CD4-positive, CD25-positive, alpha-beta regulatory T cell (primary cell): ENCODE measurements around the gene CRISPLD2. TPM values are rescaled to one million over a fixed set of nuclear protein-coding genes. Genes with fewer than 3 reads are reported as not detected.

Experiments
- ATAC-seq, 2 donors: fragments of 150-1000 bp; cut with Tn5 transposase; one replicate each; pipeline ENCODE4 v1.10.0; 2021; ENCODE audit warnings: low read depth in 2 of 2, moderate number of reproducible peaks in 2 of 2, moderate library complexity in 1 of 2
- DNase-seq, 3 donors: peaks; one replicate each; pipeline versions ENCODE4 v3.0.0 to v3.0.0-alpha.2; 2012 to 2022; ENCODE audit warnings: mixed read lengths in 1 of 3
- H3K27ac ChIP-seq: one replicate; pipeline ENCODE4 v1.7.0; 2013; ENCODE audit warnings: mild to moderate bottlenecking, low read length; ENCODE audit not compliant: insufficient read depth, poor library complexity, severe bottlenecking
- H3K27me3 ChIP-seq: one replicate; pipeline ENCODE4 v1.7.0; 2013; ENCODE audit warnings: low read length; ENCODE audit not compliant: control insufficient read depth, insufficient read depth
- H3K36me3 ChIP-seq: one replicate; pipeline ENCODE4 v1.7.0; 2013; ENCODE audit warnings: mild to moderate bottlenecking, low read length, moderate library complexity; ENCODE audit not compliant: control insufficient read depth, insufficient read depth
- H3K4me1 ChIP-seq: 2 replicates; pipeline ENCODE4 v1.7.0; 2013; ENCODE audit warnings: mild to moderate bottlenecking, low read length; ENCODE audit not compliant: insufficient read depth, control insufficient read depth, poor library complexity, severe bottlenecking
- H3K4me3 ChIP-seq: one replicate; pipeline ENCODE4 v1.7.0; 2013; ENCODE audit warnings: low read depth, mild to moderate bottlenecking, low read length, moderate library complexity
- H3K9me3 ChIP-seq, 2 experiments: 1 replicate in 1 of 2; 2 replicates in 1 of 2; pipeline ENCODE4 v1.7.0; 2013; ENCODE audit warnings: low read length in 2 of 2, mild to moderate bottlenecking in 1 of 2, moderate library complexity in 1 of 2; ENCODE audit not compliant: control insufficient read depth in 2 of 2
- H3K27ac Mint-ChIP-seq, 3 donors: one replicate each; pipeline ENCODE4 v1.8.0; 2020 to 2022; ENCODE audit warnings: mild to moderate bottlenecking in 3 of 3, mixed read lengths in 3 of 3, moderate library complexity in 2 of 3
- H3K27me3 Mint-ChIP-seq: one replicate; pipeline ENCODE4 v1.8.0; 2022; ENCODE audit warnings: mild to moderate bottlenecking, mixed read lengths
- H3K36me3 Mint-ChIP-seq: one replicate; pipeline ENCODE4 v1.8.0; 2020; ENCODE audit warnings: mixed read lengths
- H3K4me1 Mint-ChIP-seq, 4 donors: one replicate each; pipeline ENCODE4 v1.8.0; 2020 to 2022; ENCODE audit warnings: mixed read lengths in 4 of 4, mild to moderate bottlenecking in 1 of 4
- H3K4me3 Mint-ChIP-seq, 4 donors: one replicate each; pipeline ENCODE4 v1.8.0; 2020 to 2022; ENCODE audit warnings: mild to moderate bottlenecking in 4 of 4, mixed read lengths in 4 of 4, moderate library complexity in 3 of 4
- H3K9me3 Mint-ChIP-seq, 7 donors: one replicate each; pipeline ENCODE4 v1.8.0; 2020 to 2022; ENCODE audit warnings: mixed read lengths in 7 of 7, mild to moderate bottlenecking in 3 of 7, moderate library complexity in 2 of 7
- polyA plus RNA-seq, 4 donors: library from polyadenylated mRNA; unstranded; fragments of 300-500 nt; fragmentation: Illumina TruSeq; gene quantifications; one replicate each; pipeline ENCODE4 v1.2.3, GENCODE V29; 2021
- total RNA-seq: library from RNA; stranded (reverse); gene quantifications from one replicate; pipeline ENCODE4 v1.2.3, GENCODE V29; 2022

Gene CRISPLD2
- total and polyA plus RNA-seq, 5 donors from 2014 or later: 0.16 to 0.54 (median 0.30) TPM; not detected in 2

- peaks cover 0 to 4% (median 0%) of the 10 kb centered on the region in 4 donors for H3K4me1 Mint-ChIP-seq
- peaks cover 3% of the 10 kb centered on the region for H3K27me3 ChIP-seq
- H3K4me3 Mint-ChIP-seq: no peak overlapping the region
- H3K9me3 ChIP-seq: no peaks in the 10 kb centered on the region
- ATAC-seq: no peak
- H3K27ac ChIP-seq: no peak overlapping the region
- no peak overlapping the region for H3K4me3 ChIP-seq
- no peaks in the 10 kb centered on the region for H3K4me1 ChIP-seq
- peaks cover 0 to 2% (median 0%) of the 10 kb centered on the region in 7 donors for H3K9me3 Mint-ChIP-seq
- DNase-seq: no peak
- H3K36me3 Mint-ChIP-seq: no peaks in the 10 kb centered on the region
- H3K27ac Mint-ChIP-seq: peak overlapping the region in 1 of 3 donors; percentile 45
- H3K36me3 ChIP-seq: no peaks in the 10 kb centered on the region
- peaks cover 20% of the 10 kb centered on the region for H3K27me3 Mint-ChIP-seq
Measured at GRCh38 chr16:84886497-84887090, 66.8 kb downstream of the CRISPLD2 start.

GRCh38 chr16:84887207-84887606 lies 67.4 kb downstream of the CRISPLD2 start:
- no peak overlapping the region for H3K4me3 ChIP-seq
- peaks cover 15% of the 10 kb centered on the region for H3K27me3 Mint-ChIP-seq
- H3K27ac Mint-ChIP-seq: no peak overlapping the region
- H3K4me3 Mint-ChIP-seq: no peak overlapping the region
- DNase-seq (no peak), ATAC-seq (no peak)
- H3K27me3 ChIP-seq: peaks cover 3% of the 10 kb centered on the region
- H3K4me1 ChIP-seq: no peaks in the 10 kb centered on the region
- no peaks in the 10 kb centered on the region for H3K36me3 ChIP-seq
- peaks cover 0 to 4% (median 0%) of the 10 kb centered on the region in 4 donors for H3K4me1 Mint-ChIP-seq
- no peaks in the 10 kb centered on the region for H3K36me3 Mint-ChIP-seq
- no peaks in the 10 kb centered on the region for H3K9me3 ChIP-seq
- no peak overlapping the region for H3K27ac ChIP-seq
- peaks cover 0 to 2% (median 0%) of the 10 kb centered on the region in 7 donors for H3K9me3 Mint-ChIP-seq

DNA sequence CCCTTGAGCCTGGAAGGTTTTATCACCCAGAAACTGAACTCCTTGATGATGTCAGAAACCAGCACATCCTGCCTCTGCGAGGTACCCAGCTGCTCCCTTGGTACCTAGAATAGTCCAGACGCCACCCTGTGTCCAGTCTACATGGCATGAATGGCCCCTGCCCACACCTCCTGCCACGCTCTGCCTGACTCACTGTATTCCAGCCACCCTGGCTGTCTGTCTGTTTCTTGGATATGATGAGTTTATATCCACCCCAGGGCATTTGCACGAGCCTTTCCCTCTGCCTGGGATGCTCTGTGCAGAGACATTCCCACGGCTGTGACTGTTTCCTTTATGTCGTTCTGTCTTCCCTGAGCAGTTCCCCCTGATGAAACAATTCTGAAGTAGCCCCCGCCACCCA lies 68.7 kb downstream of the CRISPLD2 start:
- Histone ChIP-seq H3K27me3 (no peaks in the 10 kb centered on the region), H3K9me3 (no peaks in the 10 kb centered on the region), H3K36me3 (no peaks in the 10 kb centered on the region), H3K4me3 (no peak overlapping the region), H3K27ac (no peak overlapping the region), H3K4me1 (no peaks in the 10 kb centered on the region)
- H3K36me3 Mint-ChIP-seq: no peaks in the 10 kb centered on the region
- H3K9me3 Mint-ChIP-seq: peaks cover 0 to 1% (median 0%) of the 10 kb centered on the region in 7 donors
- ATAC-seq (no peak), DNase-seq (no peak)
- H3K27ac Mint-ChIP-seq: no peak overlapping the region
- H3K4me1 Mint-ChIP-seq: no peaks in the 10 kb centered on the region
- H3K4me3 Mint-ChIP-seq: no peak overlapping the region
- H3K27me3 Mint-ChIP-seq: peaks cover 6% of the 10 kb centered on the region

DNA sequence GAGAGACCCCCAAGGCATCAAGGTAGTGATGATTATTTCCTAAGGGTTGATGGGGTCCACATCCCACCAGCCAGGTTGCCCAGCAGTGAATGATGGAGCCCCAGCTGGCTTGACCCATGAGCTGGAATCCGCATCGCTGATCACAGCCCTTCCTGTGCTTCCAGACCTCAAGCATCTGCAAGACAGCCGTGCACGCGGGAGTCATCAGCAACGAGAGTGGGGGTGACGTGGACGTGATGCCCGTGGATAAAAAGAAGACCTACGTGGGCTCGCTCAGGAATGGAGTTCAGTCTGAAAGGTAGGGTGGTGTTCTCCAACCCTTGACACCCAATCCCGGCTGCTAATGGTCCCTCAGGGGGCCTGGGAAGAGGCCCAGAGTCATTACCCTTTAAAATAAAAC lies 69.3 kb downstream of the CRISPLD2 start:
- H3K27me3 ChIP-seq: no peaks in the 10 kb centered on the region
- H3K9me3 ChIP-seq: no peaks in the 10 kb centered on the region
- no peak overlapping the region for H3K27ac ChIP-seq
- no peaks in the 10 kb centered on the region for H3K4me1 ChIP-seq
- Mint-ChIP-seq H3K27ac (peak overlapping the region in 1 of 3 donors; percentile 22), H3K36me3 (no peaks in the 10 kb centered on the region), H3K27me3 (peaks cover 6% of the 10 kb centered on the region), H3K4me1 (no peaks in the 10 kb centered on the region), H3K4me3 (no peak overlapping the region), H3K9me3 (peaks cover 0 to 1% (median 0%) of the 10 kb centered on the region in 7 donors)
- no peaks in the 10 kb centered on the region for H3K36me3 ChIP-seq
- DNase-seq (no peak), ATAC-seq (no peak)
- no peak overlapping the region for H3K4me3 ChIP-seq

DNA sequence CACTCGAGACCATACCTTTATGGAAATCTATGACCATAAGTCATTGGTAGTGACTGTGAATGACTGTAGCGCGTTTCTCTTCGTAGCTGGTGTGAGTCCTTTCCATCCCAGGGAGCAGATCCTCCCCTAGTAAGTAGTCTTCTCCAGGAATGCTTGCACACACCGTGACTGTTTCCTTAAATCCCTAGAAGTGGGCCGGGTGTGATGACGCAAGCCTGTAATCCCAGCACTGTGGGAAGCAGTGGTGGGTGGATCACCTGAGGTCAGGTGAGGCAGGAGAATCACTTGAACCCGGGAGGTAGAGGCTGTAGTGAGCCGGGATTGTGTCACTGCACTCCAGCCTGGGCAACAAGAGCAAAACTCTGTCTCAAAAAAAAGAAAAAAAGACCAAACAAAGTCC lies 70.6 kb downstream of the CRISPLD2 start:
- Mint-ChIP-seq H3K4me3 (no peak overlapping the region), H3K36me3 (no peaks in the 10 kb centered on the region), H3K27ac (no peak overlapping the region), H3K27me3 (peaks cover 6% of the 10 kb centered on the region), H3K9me3 (peaks cover 0 to 2% (median 0%) of the 10 kb centered on the region in 7 donors), H3K4me1 (no peaks in the 10 kb centered on the region)
- no peaks in the 10 kb centered on the region for H3K27me3 ChIP-seq
- H3K36me3 ChIP-seq: no peaks in the 10 kb centered on the region
- DNase-seq: no peak
- no peak overlapping the region for H3K27ac ChIP-seq
- no peaks in the 10 kb centered on the region for H3K9me3 ChIP-seq
- no peak for ATAC-seq
- H3K4me1 ChIP-seq: no peaks in the 10 kb centered on the region
- H3K4me3 ChIP-seq: no peak overlapping the region

- no peak overlapping the region for H3K4me3 Mint-ChIP-seq
- H3K27ac ChIP-seq: no peak overlapping the region
- H3K4me1 ChIP-seq: no peaks in the 10 kb centered on the region
- H3K27ac Mint-ChIP-seq: no peak overlapping the region
- no peak for ATAC-seq
- no peak for DNase-seq
- no peak overlapping the region for H3K4me3 ChIP-seq
- no peaks in the 10 kb centered on the region for H3K36me3 Mint-ChIP-seq
- H3K9me3 ChIP-seq: no peaks in the 10 kb centered on the region
- no peaks in the 10 kb centered on the region for H3K36me3 ChIP-seq
- peaks cover 0 to 2% (median 0%) of the 10 kb centered on the region in 7 donors for H3K9me3 Mint-ChIP-seq
- no peaks in the 10 kb centered on the region for H3K27me3 ChIP-seq
- H3K27me3 Mint-ChIP-seq: peaks cover 6% of the 10 kb centered on the region
- H3K4me1 Mint-ChIP-seq: no peaks in the 10 kb centered on the region
Measured at GRCh38 chr16:84891149-84891795, 71.5 kb downstream of the CRISPLD2 start.

GRCh38 chr16:84892097-84892496 lies 72.3 kb downstream of the CRISPLD2 start:
- H3K27ac ChIP-seq: no peak overlapping the region
- no peak overlapping the region for H3K4me3 ChIP-seq
- H3K9me3 ChIP-seq: no peaks in the 10 kb centered on the region
- Mint-ChIP-seq H3K36me3 (no peaks in the 10 kb centered on the region), H3K4me1 (no peaks in the 10 kb centered on the region), H3K9me3 (peaks cover 0 to 2% (median 0%) of the 10 kb centered on the region in 7 donors), H3K4me3 (no peak overlapping the region), H3K27ac (no peak overlapping the region), H3K27me3 (peaks cover 1% of the 10 kb centered on the region)
- no peaks in the 10 kb centered on the region for H3K27me3 ChIP-seq
- no peaks in the 10 kb centered on the region for H3K4me1 ChIP-seq
- DNase-seq (no peak), ATAC-seq (no peak)
- H3K36me3 ChIP-seq: no peaks in the 10 kb centered on the region

- H3K27ac Mint-ChIP-seq: no peak overlapping the region
- H3K4me1 Mint-ChIP-seq: peaks cover 0 to 3% (median 0%) of the 10 kb centered on the region in 4 donors
- H3K36me3 Mint-ChIP-seq: no peaks in the 10 kb centered on the region
- H3K4me3 Mint-ChIP-seq: no peak overlapping the region
- Histone ChIP-seq H3K27ac (no peak overlapping the region), H3K36me3 (no peaks in the 10 kb centered on the region), H3K9me3 (no peaks in the 10 kb centered on the region), H3K4me3 (no peak overlapping the region), H3K27me3 (no peaks in the 10 kb centered on the region), H3K4me1 (no peaks in the 10 kb centered on the region)
- no peaks in the 10 kb centered on the region for H3K27me3 Mint-ChIP-seq
- DNase-seq (no peak), ATAC-seq (no peak)
- H3K9me3 Mint-ChIP-seq: peaks cover 0 to 2% (median 0%) of the 10 kb centered on the region in 7 donors
Measured at GRCh38 chr16:84893467-84893848, 73.7 kb downstream of the CRISPLD2 start.
